GM15510 (cell line): ENCODE results near the gene MYMX.

Experiments
- POLR2A ChIP-seq: IDR thresholded peaks from 3 replicates; pipeline ENCODE4 v1.6.1; 2011; ENCODE audit warnings: borderline replicate concordance; ENCODE audit not compliant: insufficient read length; ENCODE audit errors: extremely low read depth

Gene MYMX

DNA sequence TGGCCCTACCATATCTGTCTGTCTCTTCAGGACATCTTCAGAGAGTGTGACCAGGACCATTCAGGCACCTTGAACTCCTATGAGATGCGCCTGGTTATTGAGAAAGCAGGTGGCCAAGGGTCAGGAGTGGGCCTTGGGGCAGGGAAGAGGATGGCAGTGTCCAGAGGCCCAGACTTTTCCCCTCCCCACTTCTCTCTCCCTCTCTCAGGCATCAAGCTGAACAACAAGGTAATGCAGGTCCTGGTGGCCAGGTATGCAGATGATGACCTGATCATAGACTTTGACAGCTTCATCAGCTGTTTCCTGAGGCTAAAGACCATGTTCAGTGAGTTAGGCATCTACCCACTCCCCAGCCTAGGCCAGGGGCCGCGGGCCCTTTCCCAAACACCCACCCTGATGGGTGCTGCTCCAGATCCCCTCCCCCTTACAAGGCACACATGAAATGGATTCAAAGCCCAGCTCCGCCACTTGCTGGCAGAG lies 33.8 kb upstream of the MYMX start:
- TF ChIP-seq POLR2A = no peak

DNA sequence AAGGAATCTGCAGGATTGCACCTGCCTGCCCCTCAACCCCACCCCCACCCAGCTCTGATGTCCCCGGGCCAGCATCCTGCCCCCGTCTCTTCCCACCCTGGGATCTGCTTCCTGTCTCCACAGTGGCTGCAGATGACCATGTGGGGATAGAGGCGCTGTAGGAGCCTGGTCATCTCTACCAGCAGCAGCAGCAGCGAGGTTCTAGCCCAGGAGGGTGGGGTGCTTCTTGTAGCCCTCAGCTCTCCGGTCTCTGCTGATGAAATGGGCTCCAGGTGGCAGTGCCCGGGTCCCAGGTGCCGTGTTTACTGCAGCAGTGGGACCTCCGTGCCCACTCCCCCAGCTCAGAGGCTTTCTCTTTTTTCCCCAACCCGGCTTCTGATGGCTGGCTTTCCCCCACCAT lies 32.9 kb upstream of the MYMX start:
- no peak for TF ChIP-seq POLR2A

DNA sequence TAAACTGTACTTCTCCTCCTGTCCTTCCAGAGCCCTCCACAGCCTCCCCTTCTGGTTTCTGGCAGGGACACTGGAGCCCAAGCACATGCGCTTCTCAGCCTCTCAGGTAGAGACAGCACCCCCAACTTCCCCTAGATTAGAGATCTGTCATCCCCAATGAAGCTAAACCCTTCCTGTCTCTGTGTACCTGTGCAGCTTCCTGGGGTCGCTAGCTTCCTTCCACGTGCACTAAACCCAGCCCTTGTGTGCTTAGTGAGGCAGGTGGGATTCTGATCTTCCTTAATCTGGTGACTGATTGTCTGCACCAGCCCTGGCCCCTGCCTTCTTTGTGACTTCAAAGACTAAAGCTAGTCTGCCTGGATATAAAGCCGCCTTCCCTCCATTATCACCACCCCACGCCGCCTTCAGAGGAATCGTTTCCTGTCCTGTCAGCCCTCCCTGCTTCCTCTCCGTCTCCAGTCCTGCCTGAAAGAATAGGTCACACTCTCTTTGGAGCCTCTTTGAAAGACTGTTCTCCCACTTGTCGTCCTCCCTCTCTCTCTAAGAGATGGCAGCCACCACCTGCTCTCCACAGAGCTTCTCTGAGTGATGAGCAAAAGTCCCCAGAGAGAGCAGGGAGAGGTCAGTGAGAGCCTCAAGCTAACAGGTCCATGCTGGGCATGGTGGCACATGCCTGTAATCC lies 30.6 kb upstream of the MYMX start:
- TF ChIP-seq POLR2A = no peak

DNA sequence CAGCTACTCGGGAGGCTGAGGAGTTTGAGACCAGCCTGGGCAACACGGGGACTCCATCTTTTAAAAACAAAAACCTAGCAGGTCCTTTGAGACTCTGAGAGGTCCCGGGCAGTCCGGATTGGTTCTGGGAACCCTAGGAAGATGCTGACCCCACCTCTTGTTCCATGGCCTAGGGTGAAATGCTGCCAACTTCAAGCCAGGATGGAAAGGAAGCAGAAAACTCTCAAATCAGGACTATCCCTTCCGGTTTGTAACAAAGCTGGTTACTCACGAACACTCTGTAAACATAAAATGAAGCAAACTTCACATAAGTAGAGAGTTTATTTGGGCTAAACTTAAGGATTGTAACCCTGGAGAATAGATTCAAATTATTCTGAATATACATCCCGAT lies 30.1 kb upstream of the MYMX start:
- TF ChIP-seq POLR2A = no peak

DNA sequence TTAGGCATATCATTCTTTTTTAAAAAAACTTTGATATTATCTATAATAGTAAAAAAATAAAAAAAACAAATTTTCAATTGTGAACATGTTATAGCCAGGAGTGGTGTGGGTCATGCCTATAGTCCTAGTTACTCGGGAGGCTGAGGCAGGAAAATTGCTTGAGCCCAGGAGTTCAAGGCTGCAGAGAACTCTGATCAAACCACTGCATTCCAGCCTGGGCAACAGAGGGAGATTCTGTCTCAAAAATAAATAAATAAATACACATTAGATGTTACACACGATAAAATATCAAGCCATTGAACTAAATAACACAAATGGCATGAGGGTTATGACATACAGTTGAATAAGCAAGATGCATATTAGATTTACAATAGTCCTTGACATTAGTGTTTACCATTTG lies 27.9 kb upstream of the MYMX start:
- no peak for TF ChIP-seq POLR2A

DNA sequence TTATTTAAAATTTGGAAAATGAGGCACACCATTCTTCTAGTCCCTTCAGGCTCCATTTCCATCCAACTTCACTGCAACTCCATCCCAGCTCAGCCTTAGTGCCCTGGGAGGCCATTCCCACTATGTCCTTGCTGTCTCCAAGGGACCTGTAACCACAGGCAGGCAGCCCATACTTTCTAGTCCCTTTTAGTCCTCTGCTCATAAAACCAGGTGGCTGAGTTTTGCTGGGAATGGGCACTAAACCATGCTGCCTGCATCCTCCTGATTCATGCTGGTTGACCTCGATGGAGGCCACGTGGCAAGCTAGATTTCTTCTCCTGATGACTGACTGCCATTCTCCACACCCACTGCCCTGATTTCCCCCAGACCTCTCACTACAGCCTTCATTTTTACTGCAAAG lies 27.5 kb upstream of the MYMX start:
- TF ChIP-seq POLR2A = no peak

DNA sequence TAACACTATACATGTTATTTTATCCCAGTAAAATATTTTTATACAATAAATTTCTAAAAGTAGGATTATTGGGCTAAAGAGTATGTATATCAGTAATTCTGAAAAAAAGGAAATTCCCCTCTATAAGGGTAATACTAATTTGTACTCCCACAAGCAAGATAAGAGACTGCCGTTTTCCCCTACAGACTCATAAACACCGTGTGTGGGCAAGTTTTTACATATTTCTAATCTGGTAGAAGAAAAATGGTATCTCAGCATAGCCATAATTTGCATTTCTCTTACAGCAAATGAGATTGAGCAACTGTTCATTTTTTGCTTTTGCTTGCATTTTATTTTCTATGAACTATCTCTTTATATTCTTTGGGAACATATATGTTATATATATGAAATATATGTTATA lies 26.0 kb upstream of the MYMX start:
- no peak for TF ChIP-seq POLR2A

DNA sequence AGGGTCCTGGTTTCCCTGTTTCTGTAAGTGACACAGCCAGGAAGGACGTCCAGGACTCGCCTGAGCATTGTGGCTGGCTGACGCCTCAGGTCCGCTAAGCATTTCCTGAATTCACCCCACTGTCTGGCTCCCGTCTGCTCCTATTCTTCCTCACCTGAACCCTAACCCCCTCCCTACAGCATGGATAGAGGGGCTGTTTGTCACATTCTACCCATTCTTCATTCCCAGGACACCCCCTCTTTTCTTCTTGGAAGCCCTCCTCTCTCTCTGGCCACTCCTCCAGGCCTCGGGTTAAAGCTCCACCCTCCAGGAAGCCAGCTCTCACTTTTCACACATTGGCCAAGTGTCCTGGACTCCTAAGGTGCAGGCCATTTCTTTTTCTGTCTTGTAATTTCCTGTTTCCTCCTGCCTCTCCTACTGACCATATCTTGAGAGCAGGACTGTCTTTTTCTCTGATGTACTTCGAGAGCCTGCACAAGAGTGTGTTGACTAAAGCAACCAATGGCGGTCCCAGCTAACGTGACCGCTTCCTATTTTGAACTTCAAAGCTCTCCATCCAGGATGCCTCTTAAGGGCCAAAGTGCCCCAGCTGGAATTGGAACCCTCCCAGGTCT lies 24.2 kb upstream of the MYMX start:
- no peak for TF ChIP-seq POLR2A

DNA sequence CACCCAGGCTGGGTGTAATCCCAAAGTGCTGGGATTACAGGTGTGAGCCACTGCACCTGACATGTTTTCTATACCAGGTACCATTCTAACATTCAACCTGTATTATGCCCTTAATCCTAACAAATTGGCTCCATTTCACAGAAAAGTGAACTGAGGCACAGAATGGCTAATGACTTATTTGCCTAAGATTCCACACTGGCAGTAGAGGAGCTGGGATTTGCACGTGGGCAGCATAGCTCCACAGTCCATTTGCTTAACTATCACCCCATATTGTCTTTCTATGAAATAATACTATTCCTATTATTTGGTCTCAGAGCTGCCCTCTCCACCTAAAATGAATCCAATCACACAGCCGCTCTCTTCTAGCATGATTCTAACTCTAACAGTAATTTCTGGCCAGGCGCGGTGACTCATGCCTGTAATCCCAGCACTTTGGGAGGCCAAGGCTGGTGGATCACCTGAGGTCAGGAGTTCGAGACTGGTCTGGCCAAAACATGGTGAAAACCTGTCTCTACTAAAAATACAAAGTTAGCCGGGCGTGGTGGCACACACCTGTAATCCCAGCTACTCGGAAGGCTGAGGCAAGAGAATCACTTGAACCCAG lies 23.3 kb upstream of the MYMX start:
- no peak for TF ChIP-seq POLR2A

DNA sequence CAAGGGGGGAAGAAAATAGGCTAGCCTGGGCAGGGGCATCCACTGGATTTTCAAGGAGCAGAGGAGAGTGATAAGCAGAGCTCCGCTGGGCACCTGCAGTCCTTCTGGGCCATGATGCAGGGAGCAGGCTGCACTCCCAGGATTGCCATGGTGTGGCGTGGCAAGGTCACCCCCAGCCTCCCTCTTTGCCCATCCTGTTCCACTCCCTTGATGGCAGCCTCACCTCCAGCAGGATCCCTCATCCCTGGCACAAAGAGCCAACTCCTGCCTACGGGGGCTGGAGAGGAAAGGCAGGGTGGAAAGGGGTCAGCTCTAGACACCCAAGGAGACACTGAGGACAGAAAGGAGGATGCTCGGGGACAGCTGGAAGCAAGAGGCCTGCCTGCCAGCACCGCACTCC lies 22.4 kb upstream of the MYMX start:
- TF ChIP-seq POLR2A = no peak

DNA sequence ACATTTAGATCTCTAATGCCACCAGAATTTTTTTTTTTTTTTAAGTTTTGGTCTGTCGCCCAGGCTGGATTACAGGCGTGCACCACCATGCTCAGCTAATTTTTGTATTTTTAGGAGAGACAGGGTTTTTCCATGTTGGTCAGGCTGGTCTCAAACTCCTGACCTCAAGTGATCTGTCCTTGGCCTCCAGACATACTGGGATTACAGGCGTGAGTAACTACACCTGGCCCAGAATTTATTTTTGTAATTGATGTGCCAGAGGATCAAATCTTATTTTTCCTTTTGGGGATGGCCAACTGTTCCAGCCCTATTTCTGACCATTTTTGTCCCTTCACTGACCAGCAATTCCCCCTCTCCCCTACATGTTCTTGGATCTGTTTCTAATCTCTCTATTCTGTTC lies 18.0 kb upstream of the MYMX start:
- no peak for TF ChIP-seq POLR2A

DNA sequence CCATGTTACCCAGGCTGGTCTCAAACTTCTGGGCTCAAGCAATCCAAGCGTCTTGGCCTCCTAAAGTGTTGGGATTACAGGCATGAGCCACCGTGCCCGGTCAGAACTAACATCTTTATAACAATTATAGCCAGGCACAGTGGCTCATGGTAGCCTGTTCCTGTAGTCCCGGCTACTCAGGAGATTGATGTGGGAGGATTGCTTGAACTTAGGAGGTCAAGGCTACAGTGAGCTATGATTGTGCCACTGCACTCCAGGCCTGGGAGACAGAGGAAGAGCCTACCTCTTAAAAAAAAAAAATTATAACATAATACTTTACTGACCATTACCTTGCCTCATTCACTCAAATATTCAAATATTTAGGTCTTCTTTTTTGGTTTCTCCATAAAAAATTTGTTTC lies 16.8 kb upstream of the MYMX start:
- TF ChIP-seq POLR2A = no peak

DNA sequence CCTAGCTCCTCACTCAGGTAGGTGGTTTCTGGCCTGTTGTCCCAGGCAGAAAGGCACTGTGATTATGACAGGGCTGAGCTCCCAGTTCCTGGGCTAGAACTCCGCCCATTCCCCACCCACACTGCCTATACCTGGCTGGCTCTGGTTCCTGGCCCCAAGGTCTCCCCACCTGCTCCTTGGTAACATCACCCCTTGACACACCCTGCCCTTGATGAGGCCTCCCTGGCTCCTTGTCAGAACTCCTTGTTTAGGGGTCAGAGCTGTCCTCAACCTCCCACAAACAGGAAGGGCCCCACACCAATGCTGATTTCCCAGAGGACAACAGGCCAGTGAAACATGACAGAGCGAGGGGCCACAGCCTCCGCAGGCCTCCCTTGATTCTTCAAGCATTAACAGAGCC lies 15.5 kb upstream of the MYMX start:
- TF ChIP-seq POLR2A = no peak

DNA sequence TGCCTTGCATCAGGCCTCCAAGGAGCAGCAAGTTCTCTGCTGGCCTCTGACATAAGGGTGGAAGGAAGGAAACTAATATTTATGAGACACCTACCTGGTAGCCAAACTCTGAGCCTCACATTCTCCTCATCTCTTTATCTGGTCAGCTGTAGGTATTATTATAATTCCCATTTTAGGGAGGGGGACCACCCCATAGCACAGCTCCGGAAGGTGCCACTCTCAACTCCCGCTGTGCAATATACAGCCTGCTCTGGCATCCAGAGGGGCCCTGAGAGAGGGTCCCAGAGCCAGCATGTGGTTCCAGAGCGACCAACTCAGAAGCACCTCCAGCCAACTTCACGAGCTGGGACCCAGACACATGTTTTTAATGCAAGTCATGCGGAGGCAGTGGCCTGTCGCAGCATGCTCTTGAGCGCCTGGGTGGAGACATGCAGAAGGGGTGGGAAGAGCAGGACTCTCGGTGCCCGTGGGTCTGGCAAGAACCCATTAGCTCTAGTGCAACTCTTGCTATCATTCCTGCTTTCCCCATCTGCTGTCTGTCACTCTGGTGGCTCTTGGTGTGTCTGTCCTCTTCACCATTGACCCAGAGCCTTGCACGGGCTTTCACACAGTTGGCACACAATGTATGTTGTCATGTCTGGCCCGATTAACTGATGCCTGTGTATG lies 15.0 kb upstream of the MYMX start:
- TF ChIP-seq POLR2A = no peak

DNA sequence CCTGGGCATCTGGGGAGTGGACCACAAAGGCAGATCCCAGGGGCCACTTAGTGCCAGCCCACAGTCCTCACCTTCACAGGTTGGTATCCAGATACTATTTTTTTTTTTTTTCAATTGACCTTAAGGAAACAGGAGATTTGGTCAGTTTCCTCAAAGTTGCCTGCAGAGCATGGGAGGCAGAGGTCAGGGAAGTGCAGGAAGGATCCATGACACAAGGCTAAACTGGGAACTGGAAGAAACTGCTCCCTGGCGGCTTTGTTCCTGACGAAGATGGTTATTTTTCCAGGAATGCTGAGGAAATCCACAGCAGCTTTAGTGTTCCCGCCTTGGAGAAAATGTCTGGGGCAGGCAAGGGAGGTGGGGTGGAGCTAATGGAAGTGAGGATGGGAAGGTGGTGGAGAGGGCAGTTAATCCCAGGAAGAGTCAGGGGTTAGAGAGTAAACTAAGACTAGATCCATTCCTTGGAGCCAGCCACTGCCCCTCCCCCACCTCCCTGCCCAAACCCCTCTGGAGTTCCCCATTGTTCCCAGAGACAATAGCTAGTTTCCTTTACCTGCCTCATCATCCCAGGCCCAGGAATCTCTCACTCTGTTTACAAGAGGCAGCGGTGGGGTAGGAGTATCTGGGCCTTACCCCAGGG lies 14.3 kb upstream of the MYMX start:
- no peak for TF ChIP-seq POLR2A
